Liver (tissue), 9 donors: ENCODE measurements around the gene HSD17B8. TPM values are rescaled to one million over a fixed set of nuclear protein-coding genes. Genes with fewer than 3 reads are reported as not detected.

Experiments
- DNase-seq: peaks from one replicate; pipeline ENCODE4 v3.0.0-alpha.2; 2017; ENCODE audit warnings: low spot score
- H3K27ac ChIP-seq, 2 donors: one replicate each; pipeline ENCODE4 v1.7.0; 2013; ENCODE audit warnings: inconsistent platforms in 2 of 2, low read length in 2 of 2, control low read depth in 1 of 2, low read depth in 1 of 2, mild to moderate bottlenecking in 1 of 2
- H3K27me3 ChIP-seq, 4 donors: one replicate each; pipeline versions ENCODE4 v1.6.1 to v1.7.0; 2013; ENCODE audit warnings: low read length in 3 of 4, inconsistent platforms in 1 of 4, mild to moderate bottlenecking in 1 of 4, moderate library complexity in 1 of 4; ENCODE audit not compliant: control insufficient read depth in 4 of 4, insufficient read depth in 4 of 4
- H3K36me3 ChIP-seq, 4 donors: one replicate each; pipeline versions ENCODE4 v1.6.1 to v1.7.0; 2013; ENCODE audit warnings: low read length in 3 of 4, mild to moderate bottlenecking in 3 of 4, low read depth in 1 of 4, moderate library complexity in 1 of 4; ENCODE audit not compliant: control insufficient read depth in 4 of 4, insufficient read depth in 3 of 4
- H3K4me1 ChIP-seq, 4 donors: one replicate each; pipeline versions ENCODE4 v1.6.1 to v1.7.0; 2013; ENCODE audit warnings: low read length in 3 of 4, mild to moderate bottlenecking in 3 of 4, moderate library complexity in 1 of 4; ENCODE audit not compliant: control insufficient read depth in 4 of 4, insufficient read depth in 4 of 4
- H3K4me3 ChIP-seq, 3 donors: one replicate each; pipeline versions ENCODE4 v1.6.1 to v1.7.0; 2013; ENCODE audit warnings: low read length in 3 of 3, control low read depth in 1 of 3, low read depth in 1 of 3, mild to moderate bottlenecking in 1 of 3
- H3K9ac ChIP-seq, 2 donors: one replicate each; pipeline ENCODE4 v1.7.0; 2013; ENCODE audit warnings: low read length in 2 of 2, mild to moderate bottlenecking in 2 of 2, moderate library complexity in 2 of 2, control low read depth in 1 of 2, low read depth in 1 of 2
- H3K9me3 ChIP-seq, 4 donors: one replicate each; pipeline versions ENCODE4 v1.6.1 to v1.7.0; 2013; ENCODE audit warnings: low read length in 3 of 4; ENCODE audit not compliant: control insufficient read depth in 4 of 4
- CTCF ChIP-seq: fragments of 150-350 bp; IDR thresholded peaks from 2 replicates; pipeline ENCODE4 v1.5.1; 2017; ENCODE audit warnings: improper control_type of control experiment, low read depth, low read length; ENCODE audit not compliant: missing input control
- EGR1 ChIP-seq, 2 donors: IDR thresholded peaks; 2 replicates each; pipeline ENCODE4 v1.6.1; 2016 to 2018; ENCODE audit warnings: antibody characterized with exemption in 2 of 2, low read depth in 2 of 2
- FOXA1 ChIP-seq: IDR thresholded peaks from 2 replicates; pipeline ENCODE4 v1.6.1; 2016; ENCODE audit warnings: antibody characterized with exemption
- FOXA2 ChIP-seq: IDR thresholded peaks from 2 replicates; pipeline ENCODE4 v1.6.1; 2016; ENCODE audit warnings: antibody characterized with exemption
- GABPA ChIP-seq, 2 donors: IDR thresholded peaks in 1 of 2; conservative IDR thresholded peaks in 1 of 2; 2 replicates each; pipeline ENCODE4 v1.6.1; 2016; ENCODE audit warnings: antibody characterized with exemption in 2 of 2, mild to moderate bottlenecking in 1 of 2, moderate library complexity in 1 of 2
- HNF4A ChIP-seq, 2 donors: conservative IDR thresholded peaks; 2 replicates each; pipeline ENCODE4 v1.6.1; 2016; ENCODE audit warnings: antibody characterized with exemption in 2 of 2, mild to moderate bottlenecking in 2 of 2
- HNF4G ChIP-seq: IDR thresholded peaks from 2 replicates; pipeline ENCODE4 v1.6.1; 2016; ENCODE audit warnings: antibody characterized with exemption
- JUND ChIP-seq, 2 donors: IDR thresholded peaks; 2 replicates each; pipeline ENCODE4 v1.6.1; 2016; ENCODE audit warnings: antibody characterized with exemption in 2 of 2
- MAX ChIP-seq: IDR thresholded peaks from 2 replicates; pipeline ENCODE4 v1.6.1; 2016; ENCODE audit warnings: antibody characterized with exemption
- NR2F2 ChIP-seq: IDR thresholded peaks from 2 replicates; pipeline ENCODE4 v1.6.1; 2016; ENCODE audit warnings: antibody characterized with exemption
- RAD21 ChIP-seq, 2 donors: IDR thresholded peaks; 2 replicates each; pipeline ENCODE4 v1.6.1; 2016; ENCODE audit warnings: antibody characterized with exemption in 2 of 2, mild to moderate bottlenecking in 2 of 2
- RXRA ChIP-seq, 2 donors: IDR thresholded peaks; 2 replicates each; pipeline ENCODE4 v1.6.1; 2017 to 2018; ENCODE audit warnings: antibody characterized with exemption in 2 of 2, mild to moderate bottlenecking in 1 of 2
- SP1 ChIP-seq: IDR thresholded peaks from 2 replicates; pipeline ENCODE4 v1.6.1; 2018; ENCODE audit warnings: antibody characterized with exemption, mild to moderate bottlenecking
- TAF1 ChIP-seq: conservative IDR thresholded peaks from 2 replicates; pipeline ENCODE4 v1.6.1; 2016; ENCODE audit warnings: antibody characterized with exemption, mild to moderate bottlenecking
- YY1 ChIP-seq: IDR thresholded peaks from 2 replicates; pipeline ENCODE4 v1.6.1; 2016; ENCODE audit warnings: antibody characterized with exemption, mild to moderate bottlenecking
- ZBTB33 ChIP-seq: IDR thresholded peaks from 2 replicates; pipeline ENCODE4 v1.6.1; 2016; ENCODE audit warnings: antibody characterized with exemption
- WGBS: extraction: QIAGEN DNeasy Blood & Tissue Kit; methylation state at CpG from one replicate; pipeline ENCODE4 v1.1.7; 2013; 5-methylcytosine and 5-hydroxymethylcytosine counted together
- polyA plus RNA-seq, 2 donors: library from polyadenylated mRNA; stranded (reverse) in 1 of 2; unstranded in 1 of 2; fragments of 200-250 nt in 1 of 2; fragments of >200 nt in 1 of 2; fragmentation: Nextera tagmentation in 1 of 2; extraction: Ambion mirVana in 1 of 2; gene quantifications; one replicate each; pipeline versions ENCODE4 v1.2.1 to v1.2.3, GENCODE V29; 2013 to 2015
- total RNA-seq, 2 donors: library from RNA; depleted of rRNA; stranded (reverse); fragments of >200 nt; gene quantifications; one replicate each; pipeline ENCODE4 v1.2.3, GENCODE V29; 2014
- TF ChIP-seq, protein P1 (sequence below): IDR thresholded peaks from 2 replicates; pipeline ENCODE4 v1.6.1; 2016; ENCODE audit warnings: antibody characterized with exemption
- TF ChIP-seq, protein P2 (sequence below): IDR thresholded peaks from 2 replicates; pipeline ENCODE4 v1.6.1; 2016; ENCODE audit warnings: antibody characterized with exemption, mild to moderate bottlenecking
- donor health status: healthy.
- donor health status: healthy.
- donor health status: healthy.
- donor health status: healthy.
- donor health status: healthy.

The HSD17B8 gene
- total and polyA plus RNA-seq, 4 donors: 24.5 to 52.3 (median 37.5) TPM

DNA sequence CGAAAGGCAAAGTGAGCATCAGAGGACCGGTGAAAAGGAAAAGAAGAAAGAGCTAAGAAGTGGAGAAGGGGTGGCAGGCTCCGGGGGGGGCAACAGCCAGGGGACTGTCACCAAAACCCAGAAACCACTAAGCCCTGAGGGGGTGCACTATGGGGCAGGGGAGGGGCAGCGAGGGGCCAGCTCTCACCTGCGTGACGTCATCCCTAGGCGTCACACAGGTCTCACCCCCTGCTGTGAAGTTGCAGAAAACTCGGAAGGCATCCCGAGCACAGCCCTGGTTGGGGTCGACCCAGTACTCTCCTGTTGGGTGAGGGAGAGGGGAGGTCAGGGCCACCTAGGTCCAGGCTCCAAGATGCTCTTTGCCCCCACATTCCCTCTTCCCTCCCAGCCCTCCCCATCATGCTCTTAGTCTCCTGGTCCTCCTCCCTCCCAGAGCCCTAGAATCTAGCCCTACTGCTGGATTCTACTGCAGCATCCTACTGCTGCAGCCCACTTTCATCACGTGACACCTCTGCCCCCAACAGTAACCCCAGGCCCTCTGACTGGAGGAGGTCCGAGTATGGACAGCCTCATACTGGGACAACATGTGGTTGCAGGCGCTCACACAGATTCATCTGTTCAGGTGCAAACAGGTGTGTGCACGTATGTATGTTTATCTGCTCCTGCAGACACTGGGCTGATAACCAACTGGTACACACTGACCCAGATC is 39.6 kb upstream of the HSD17B8 start:
- H3K27me3 ChIP-seq: no peaks in the 10 kb centered on the region
- H3K9ac ChIP-seq: no peak overlapping the region
- H3K4me1 ChIP-seq: peaks cover 1 to 11% (median 5%) of the 10 kb centered on the region in 4 donors
- no peaks in the 10 kb centered on the region for H3K36me3 ChIP-seq
- TF ChIP-seq EGR1 (IDR thresholded peaks at IDR 0.05; ENCODE audit: low read depth in 2 of 2) (no peak), FOXA2 (no peak), RXRA (IDR thresholded peaks at IDR 0.05) (no peak), YY1 (no peak), JUND (IDR thresholded peaks at IDR 0.05) (no peak)
- TF ChIP-seq, protein P1, sequence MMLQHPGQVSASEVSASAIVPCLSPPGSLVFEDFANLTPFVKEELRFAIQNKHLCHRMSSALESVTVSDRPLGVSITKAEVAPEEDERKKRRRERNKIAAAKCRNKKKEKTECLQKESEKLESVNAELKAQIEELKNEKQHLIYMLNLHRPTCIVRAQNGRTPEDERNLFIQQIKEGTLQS: no peak
- TF ChIP-seq, protein P2, sequence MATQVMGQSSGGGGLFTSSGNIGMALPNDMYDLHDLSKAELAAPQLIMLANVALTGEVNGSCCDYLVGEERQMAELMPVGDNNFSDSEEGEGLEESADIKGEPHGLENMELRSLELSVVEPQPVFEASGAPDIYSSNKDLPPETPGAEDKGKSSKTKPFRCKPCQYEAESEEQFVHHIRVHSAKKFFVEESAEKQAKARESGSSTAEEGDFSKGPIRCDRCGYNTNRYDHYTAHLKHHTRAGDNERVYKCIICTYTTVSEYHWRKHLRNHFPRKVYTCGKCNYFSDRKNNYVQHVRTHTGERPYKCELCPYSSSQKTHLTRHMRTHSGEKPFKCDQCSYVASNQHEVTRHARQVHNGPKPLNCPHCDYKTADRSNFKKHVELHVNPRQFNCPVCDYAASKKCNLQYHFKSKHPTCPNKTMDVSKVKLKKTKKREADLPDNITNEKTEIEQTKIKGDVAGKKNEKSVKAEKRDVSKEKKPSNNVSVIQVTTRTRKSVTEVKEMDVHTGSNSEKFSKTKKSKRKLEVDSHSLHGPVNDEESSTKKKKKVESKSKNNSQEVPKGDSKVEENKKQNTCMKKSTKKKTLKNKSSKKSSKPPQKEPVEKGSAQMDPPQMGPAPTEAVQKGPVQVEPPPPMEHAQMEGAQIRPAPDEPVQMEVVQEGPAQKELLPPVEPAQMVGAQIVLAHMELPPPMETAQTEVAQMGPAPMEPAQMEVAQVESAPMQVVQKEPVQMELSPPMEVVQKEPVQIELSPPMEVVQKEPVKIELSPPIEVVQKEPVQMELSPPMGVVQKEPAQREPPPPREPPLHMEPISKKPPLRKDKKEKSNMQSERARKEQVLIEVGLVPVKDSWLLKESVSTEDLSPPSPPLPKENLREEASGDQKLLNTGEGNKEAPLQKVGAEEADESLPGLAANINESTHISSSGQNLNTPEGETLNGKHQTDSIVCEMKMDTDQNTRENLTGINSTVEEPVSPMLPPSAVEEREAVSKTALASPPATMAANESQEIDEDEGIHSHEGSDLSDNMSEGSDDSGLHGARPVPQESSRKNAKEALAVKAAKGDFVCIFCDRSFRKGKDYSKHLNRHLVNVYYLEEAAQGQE: no peak
- WGBS: 62% methylated on average over 14 of the region's 14 CpGs
- H3K9me3 ChIP-seq: no peaks in the 10 kb centered on the region
- H3K27ac ChIP-seq: no peak overlapping the region
- no peak for DNase-seq
- no peak overlapping the region for H3K4me3 ChIP-seq

DNA sequence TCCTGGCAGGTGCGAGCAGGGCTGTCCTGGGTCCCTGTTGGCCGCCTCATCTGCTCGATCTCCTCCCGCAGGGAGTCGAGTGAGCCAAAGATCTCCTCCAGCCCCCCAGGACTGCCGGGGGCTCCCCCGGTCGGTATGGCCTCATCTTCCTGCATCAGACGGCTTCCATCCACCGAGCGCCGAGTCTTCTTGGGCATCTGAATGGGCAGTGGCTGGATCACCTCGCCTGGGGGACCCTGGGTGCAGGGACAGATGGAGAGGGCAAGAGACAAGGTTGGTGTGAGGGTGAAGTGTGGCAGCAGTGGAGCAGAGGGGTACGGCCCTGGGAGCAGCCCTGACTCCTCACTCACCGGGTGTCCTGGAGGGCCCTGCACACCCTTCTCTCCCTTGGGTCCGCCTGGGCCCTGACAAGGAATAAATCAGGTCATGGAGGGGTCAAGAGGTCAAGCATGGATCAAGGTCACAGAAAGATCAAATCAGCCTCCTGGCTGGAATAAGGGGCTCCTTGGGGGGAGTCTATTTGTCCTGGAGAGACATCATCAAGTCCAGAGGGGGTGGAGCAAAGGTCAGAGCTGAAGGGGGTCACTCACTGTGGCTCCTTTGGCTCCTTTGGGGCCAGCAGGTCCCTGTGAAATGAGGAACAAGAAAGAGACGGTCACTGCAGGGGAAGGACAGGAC is 38.7 kb upstream of the HSD17B8 start:
- no peaks in the 10 kb centered on the region for H3K36me3 ChIP-seq
- TF ChIP-seq NR2F2 (no peak), HNF4G (no peak), JUND (IDR thresholded peaks at IDR 0.05) (no peak), SP1 (no peak), TAF1 (no peak), RXRA (IDR thresholded peaks at IDR 0.05) (no peak), RAD21 (IDR thresholded peaks at IDR 0.05) (no peak), FOXA1 (no peak), GABPA (IDR thresholded peaks at IDR 0.05 in 1 of 2, conservative IDR thresholded peaks at IDR 0.05 in 1 of 2) (no peak), ZBTB33 (no peak), YY1 (no peak), FOXA2 (no peak), HNF4A (conservative IDR thresholded peaks at IDR 0.05) (no peak), MAX (no peak), EGR1 (IDR thresholded peaks at IDR 0.05; ENCODE audit: low read depth in 2 of 2) (no peak), CTCF (no peak)
- TF ChIP-seq, protein P1: no peak
- TF ChIP-seq, protein P2: no peak
- WGBS: 89% methylated on average over 17 of the region's 17 CpGs
- H3K9ac ChIP-seq: no peak overlapping the region
- H3K27me3 ChIP-seq: no peaks in the 10 kb centered on the region
- H3K4me3 ChIP-seq: no peak overlapping the region
- peaks cover 1 to 9% (median 5%) of the 10 kb centered on the region in 4 donors for H3K4me1 ChIP-seq
- no peaks in the 10 kb centered on the region for H3K9me3 ChIP-seq
- no peak overlapping the region for H3K27ac ChIP-seq
- no peak for DNase-seq
